Astrocyte (in vitro differentiated cells and primary cell): ENCODE results near the gene ATP10B.

ENCODE experiments used
- CTCF ChIP-seq: IDR thresholded peaks from 2 replicates; pipeline ENCODE4 v1.5.1; 2011; ENCODE audit warnings: low read depth, mild to moderate bottlenecking, inconsistent platforms, low read length, moderate library complexity; ENCODE audit not compliant: insufficient read depth
- EZH2 ChIP-seq: IDR thresholded peaks from 2 replicates; pipeline ENCODE4 v1.6.1; 2012; ENCODE audit warnings: mild to moderate bottlenecking, low read length, inconsistent platforms; ENCODE audit not compliant: insufficient read depth

- TF ChIP-seq CTCF (no peak), EZH2 (no peak)
Observed at GRCh38 chr5:160627921-160628618, 223.9 kb downstream of the ATP10B start.
